HepG2 (cell line): Measurements from ENCODE around the gene MARK4. TPM values are rescaled to one million over a fixed set of nuclear protein-coding genes. Genes with fewer than 3 reads are reported as not detected.
A peak's percentile ranks its signal among the peaks of the same experiment; 100 is the strongest.

Experiments used
- ATAC-seq: fragments of 200-7000 bp; cut with Tn5 transposase; 3 replicates; pipeline ENCODE4 v1.9.1; 2020; ENCODE audit warnings: mild to moderate bottlenecking, moderate library complexity
- BruUV-seq: library from RNA; stranded (reverse); fragments of 400-500 nt; replicated peaks from 2 replicates; lab custom pipeline; 2021; lab: Mats Ljungman, UMichigan
- CTCF ChIA-PET: fragments of 300-600 bp; formaldehyde crosslinking; extraction: SDS; loops from one replicate; lab custom pipeline; 2021; ENCODE audit warnings: low total read pairs, inconsistent platforms, low intra/inter-chr PET ratio; lab: Yijun Ruan, JAX
- POLR2A ChIA-PET: fragments of 350-600 bp; sonication (Branson Sonifier 250); formaldehyde crosslinking; loops from one replicate; lab custom pipeline; 2020; ENCODE audit warnings: antibody characterized with exemption, inconsistent platforms; lab: Yijun Ruan, JAX
- DNase-seq: peaks from one replicate; pipeline ENCODE4 v3.0.0-alpha.2; 2015; ENCODE audit warnings: low spot score
- FAIRE-seq: peaks from 3 replicates; lab custom pipeline; 2011; peaks lifted over from hg19 to GRCh38; lab: Jason Lieb, UNC
- H2AFZ ChIP-seq: one replicate; pipeline ENCODE4 v1.6.1; 2011; ENCODE audit warnings: low read length, inconsistent platforms
- H3K27ac ChIP-seq: fragments of 300-600 bp; 3 replicates; pipeline ENCODE4 v1.8.0; 2011; ENCODE audit warnings: mixed run types, mild to moderate bottlenecking, mixed read lengths, low read length, inconsistent platforms; ENCODE audit not compliant: insufficient read depth; ENCODE audit errors: extremely low read length
- H3K27me3 ChIP-seq, 2 experiments: fragments of 200-600 bp in 1 of 2; 2 replicates in 1 of 2; 3 replicates in 1 of 2; pipeline versions ENCODE4 v1.6.0 to v1.8.0; 2011; ENCODE audit warnings: low read length in 2 of 2, mild to moderate bottlenecking in 2 of 2, moderate library complexity in 2 of 2, inconsistent platforms in 1 of 2; ENCODE audit not compliant: insufficient read depth in 2 of 2, control insufficient read depth in 1 of 2
- H3K36me3 ChIP-seq, 2 experiments: fragments of 200-600 bp in 1 of 2; replicated peaks in 1 of 2; 2 replicates in 1 of 2; 3 replicates in 1 of 2; pipeline versions ENCODE4 v1.5.1 to v1.8.0; 2011; ENCODE audit warnings: low read length in 2 of 2, inconsistent platforms in 1 of 2; ENCODE audit not compliant: insufficient read depth in 2 of 2, control insufficient read depth in 1 of 2
- H3K4me1 ChIP-seq: 2 replicates; pipeline ENCODE4 v1.5.1; 2012; ENCODE audit warnings: low read length, inconsistent platforms; ENCODE audit not compliant: insufficient read depth
- H3K4me2 ChIP-seq: 2 replicates; pipeline ENCODE4 v1.6.0; 2011; ENCODE audit warnings: low read depth, low read length, inconsistent platforms
- H3K4me3 ChIP-seq, 3 experiments: fragments of 200-600 bp in 1 of 3; sonication (generic), shearing (Covaris generic) in 1 of 3; replicated peaks in 1 of 3; 2 replicates each; pipeline ENCODE4 v1.5.1; 2011 to 2016; ENCODE audit warnings: low read length in 3 of 3, inconsistent platforms in 2 of 3, low read depth in 2 of 3, mild to moderate bottlenecking in 2 of 3, control low read depth in 1 of 3, mixed read lengths in 1 of 3; ENCODE audit not compliant: insufficient read depth in 1 of 3
- H3K79me2 ChIP-seq: one replicate; pipeline ENCODE4 v1.6.1; 2011; ENCODE audit warnings: low read length, inconsistent platforms; ENCODE audit not compliant: insufficient read depth
- H3K9ac ChIP-seq: 2 replicates; pipeline ENCODE4 v1.6.0; 2011; ENCODE audit warnings: mild to moderate bottlenecking, low read depth, low read length, inconsistent platforms; ENCODE audit not compliant: insufficient read depth
- H3K9me3 ChIP-seq: 2 replicates; pipeline ENCODE4 v1.5.1; 2012; ENCODE audit warnings: mild to moderate bottlenecking, low read length
- H4K20me1 ChIP-seq: 2 replicates; pipeline ENCODE4 v1.6.0; 2011; ENCODE audit warnings: inconsistent platforms, mild to moderate bottlenecking, low read length, moderate library complexity; ENCODE audit not compliant: insufficient read depth
- CCAR2 ChIP-seq: fragments of 200-400 bp; formaldehyde crosslinking; optimal IDR thresholded peaks from 2 replicates; pipeline ENCODE3; 2018; ENCODE audit warnings: low read depth, mild to moderate bottlenecking, low read length, moderate library complexity
- GTF3A ChIP-seq: sonication (generic); formaldehyde crosslinking; conservative IDR thresholded peaks from 2 replicates; pipeline ENCODE4 v1.4.0; 2020; ENCODE audit warnings: mild to moderate bottlenecking, missing genetic modification reagents
- HOXA5 ChIP-seq: sonication (generic); formaldehyde crosslinking; IDR thresholded peaks from 2 replicates; pipeline ENCODE4 v1.4.0; 2020; ENCODE audit warnings: missing genetic modification reagents
- KDM2A ChIP-seq: sonication (generic); formaldehyde crosslinking; IDR thresholded peaks from 2 replicates; pipeline ENCODE4 v1.4.0; 2020; ENCODE audit warnings: low read depth, missing genetic modification reagents, borderline replicate concordance
- NFKBIZ ChIP-seq: IDR thresholded peaks from 2 replicates; pipeline ENCODE4 v1.6.1; 2018; ENCODE audit warnings: missing genetic modification reagents, missing compliant biosample characterization
- RAD21 ChIP-seq: fragments of 450-650 bp; formaldehyde crosslinking; IDR thresholded peaks from 2 replicates; pipeline ENCODE4 v1.5.0; 2020; ENCODE audit warnings: mild to moderate bottlenecking
- RNF2 ChIP-seq: fragments of 450-650 bp; conservative IDR thresholded peaks from 2 replicates; pipeline ENCODE4 v1.6.1; 2016; ENCODE audit warnings: low read depth
- SP2 ChIP-seq: sonication (generic); formaldehyde crosslinking; IDR thresholded peaks from 2 replicates; pipeline ENCODE4 v1.5.1; 2020; ENCODE audit warnings: mild to moderate bottlenecking, missing genetic modification reagents
- STAG1 ChIP-seq: sonication (generic); formaldehyde crosslinking; IDR thresholded peaks from 2 replicates; pipeline ENCODE4 v1.4.0; 2020; ENCODE audit warnings: missing genetic modification reagents
- TFE3 ChIP-seq: IDR thresholded peaks from 2 replicates; pipeline ENCODE4 v1.6.1; 2016
- ZNF20 ChIP-seq: sonication (generic); formaldehyde crosslinking; IDR thresholded peaks from 2 replicates; pipeline ENCODE4 v1.4.0; 2020; ENCODE audit warnings: mild to moderate bottlenecking, moderate library complexity, missing genetic modification reagents
- ZNF570 ChIP-seq: sonication (generic); formaldehyde crosslinking; IDR thresholded peaks from 2 replicates; pipeline ENCODE4 v1.4.0; 2020; ENCODE audit warnings: mild to moderate bottlenecking, missing genetic modification reagents, borderline replicate concordance
- ZNF770 ChIP-seq: sonication (generic); formaldehyde crosslinking; IDR thresholded peaks from 2 replicates; pipeline ENCODE4 v1.5.0; 2020; ENCODE audit warnings: mild to moderate bottlenecking, missing genetic modification reagents
- ZNF792 ChIP-seq: IDR thresholded peaks from 2 replicates; pipeline ENCODE4 v1.6.1; 2016
- ZZZ3 ChIP-seq: sonication (generic); formaldehyde crosslinking; IDR thresholded peaks from 2 replicates; pipeline ENCODE4 v1.4.0; 2020; ENCODE audit warnings: missing genetic modification reagents, mild to moderate bottlenecking, borderline replicate concordance
- WGBS: methylation state at CpG from one replicate; pipeline ENCODE4 v1.1.6; 2017; ENCODE audit warnings: low lambda C conversion rate; 5-methylcytosine and 5-hydroxymethylcytosine counted together
- in situ Hi-C: cut with HindIII; loops from 2 replicates; pipeline ENCODE4 v1.10.0; 2017; ENCODE audit warnings: low pct_unique_long_range_greater_than_20kb; ENCODE audit not compliant: extremely low pct_ligation_motif_present
- intact Hi-C: fragments of 100-400 bp; cut with micrococcal nuclease; formaldehyde crosslinking; loops from one replicate; pipeline ENCODE4 v1.10.0; 2022; ENCODE audit not compliant: unreplicated experiment
- polyA plus RNA-seq, 8 experiments: library from polyadenylated mRNA; depleted of rRNA in 3 of 8; stranded (reverse) in 7 of 8; unstranded in 1 of 8; fragments of >200 nt; fragmentation: Illumina TruSeq in 4 of 8; extraction: Trizol in 4 of 8; gene quantifications; 2 replicates each; pipeline versions ENCODE4 v1.2.1 to v1.2.3, GENCODE V29; 2011 to 2016; ENCODE audit warnings: low read depth in 4 of 8, missing spikeins in 1 of 8, mixed read lengths in 1 of 8; ENCODE audit not compliant: insufficient read depth in 1 of 8
- total RNA-seq, 5 experiments: library from RNA; depleted of rRNA; stranded (reverse); fragments of >200 nt; fragmentation: Illumina TruSeq; extraction: Trizol; gene quantifications; 2 replicates each; pipeline ENCODE4 v1.2.3, GENCODE V29; 2016; ENCODE audit warnings: low read depth in 1 of 5

Gene MARK4
- total and polyA plus RNA-seq, 2 of the 13 experiments (the other 11 are each of a cell fraction or from before 2014, with no cell fraction given): 7.0 to 12.2 TPM

- Histone ChIP-seq H4K20me1 (no peaks in the 10 kb centered on the region), H3K4me1 (peaks cover 27% of the 10 kb centered on the region), H3K36me3 (no peaks in the 10 kb centered on the region), H3K27me3 (0 out of 5 replicates have a peak, but pooled peaks cover 0 to 2% of the 10 kb centered on the region in 2 experiments), H3K9ac (no peak overlapping the region), H3K27ac (no peak overlapping the region), H3K4me2 (no peak overlapping the region), H3K4me3 (no peak overlapping the region), H3K79me2 (no peaks in the 10 kb centered on the region), H2AFZ (no peak overlapping the region), H3K9me3 (no peaks in the 10 kb centered on the region)
- FAIRE-seq (no peak), DNase-seq (no peak), ATAC-seq (no peak)
- ChIA-PET CTCF (no interaction called here), POLR2A (no interaction called here)
- BruUV-seq: no TSS peak
- intact Hi-C loops: no loop called here
- 71% methylated on average over 15 of the region's 18 CpGs for WGBS
- TF ChIP-seq KDM2A: 0 out of 2 replicates have a peak, but pooled peaks have one; percentile 22
- no peak for TF ChIP-seq ZNF570 (CRISPR knock-in tag)
- in situ Hi-C loops: no loop called here
These were observed 55.5 kb downstream of the MARK4 start for GRCh38 chr19:45306518-45307027.

GRCh38 chr19:45307361-45307760 is 56.3 kb downstream of the MARK4 start:
- ATAC-seq (no peak), FAIRE-seq (no peak), DNase-seq (no peak)
- 92% methylated on average over 12 of the region's 19 CpGs for WGBS
- in situ Hi-C loops (no loop called here), intact Hi-C loops (no loop called here)
- no peaks in the 10 kb centered on the region for H3K9me3 ChIP-seq
- no peak overlapping the region for H3K4me2 ChIP-seq
- H3K36me3 ChIP-seq: no peaks in the 10 kb centered on the region
- no peak overlapping the region for H3K9ac ChIP-seq
- no peaks in the 10 kb centered on the region for H4K20me1 ChIP-seq
- H3K79me2 ChIP-seq: no peaks in the 10 kb centered on the region
- no peak overlapping the region for H3K27ac ChIP-seq
- POLR2A ChIA-PET: interaction anchor here (0.6 kb wide), 1 partner anchor 209 kb away, joined by 3 read pairs; no protein-coding TSS in a partner anchor
- H3K4me1 ChIP-seq: peaks cover 32% of the 10 kb centered on the region
- peaks cover 0 to 7% of the 10 kb centered on the region in 2 experiments; a peak in 1 of 5 replicates for H3K27me3 ChIP-seq
- H3K4me3 ChIP-seq: no peak overlapping the region
- CTCF ChIA-PET: no interaction called here
- no peak for TF ChIP-seq STAG1 (CRISPR knock-in tag)
- TF ChIP-seq RAD21 (CRISPR knock-in tag): no peak
- no peak for TF ChIP-seq ZNF20
- no peak for TF ChIP-seq TFE3 (CRISPR knock-in tag)
- no peak for TF ChIP-seq SP2
- TF ChIP-seq HOXA5 (CRISPR knock-in tag): no peak
- TF ChIP-seq ZNF792 (CRISPR knock-in tag): no peak
- no peak for TF ChIP-seq ZZZ3 (CRISPR knock-in tag)
- no peak for TF ChIP-seq RNF2
- TF ChIP-seq ZNF770 (CRISPR knock-in tag): no peak
- no peak for TF ChIP-seq GTF3A
- TF ChIP-seq CCAR2: no peak
- no peak for TF ChIP-seq NFKBIZ (CRISPR knock-in tag)
- BruUV-seq: no TSS peak
- no peak overlapping the region for H2AFZ ChIP-seq
